ENCODE results near the gene ICAM4.

Gene ICAM4

DNA sequence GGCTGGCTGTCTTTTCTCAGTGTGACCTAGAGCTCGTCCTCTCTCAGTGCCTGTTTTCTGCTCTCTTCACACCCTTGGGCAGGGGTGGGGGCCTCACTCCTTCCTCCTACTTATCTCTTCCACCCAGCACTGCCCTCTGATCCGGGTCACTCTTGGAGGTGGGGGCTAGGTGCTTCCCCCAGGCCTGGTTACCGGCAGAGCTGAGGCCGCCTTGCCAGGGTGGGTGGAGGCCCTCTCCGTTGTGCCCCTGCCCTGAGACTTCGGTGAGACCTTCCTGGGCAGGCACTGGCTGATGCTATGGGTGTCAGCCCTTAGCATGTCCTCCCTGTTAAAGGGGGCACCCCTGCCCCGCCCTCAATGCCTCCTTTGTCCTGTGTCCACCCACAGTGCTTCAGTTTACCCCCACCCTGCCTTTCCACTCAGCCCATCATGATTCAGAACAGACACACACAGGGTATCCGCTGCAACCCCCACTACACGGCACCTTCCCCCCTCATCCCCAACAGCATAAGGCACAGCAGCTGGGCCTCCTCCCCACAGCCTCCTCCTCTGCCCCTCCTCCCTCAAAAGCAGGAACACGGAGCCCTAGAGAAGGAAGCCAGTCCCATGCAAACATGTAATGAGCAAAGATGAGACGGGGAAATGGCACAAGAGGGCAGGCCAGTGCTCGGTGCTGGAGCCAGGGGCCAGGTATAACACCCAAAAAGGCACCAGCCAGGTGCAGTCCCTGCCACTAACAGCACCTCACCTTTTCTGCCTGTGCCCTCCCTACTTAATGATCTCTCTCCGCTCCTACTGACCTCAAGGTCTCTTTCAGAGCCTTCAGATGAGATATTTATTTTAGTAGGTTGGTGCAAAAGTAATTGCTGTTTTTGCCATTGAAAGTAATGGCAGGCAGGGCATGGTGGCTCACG, 13.0 kb downstream of the ICAM4 start:
- Histone ChIP-seq H3K36me3 (ENCODE audit: control insufficient read depth, low read length) (no peaks in the 10 kb centered on the region), H3K4me3 (ENCODE audit: low read length) (no peak overlapping the region), H3K9me2 (replicated peaks; ENCODE audit: control insufficient read depth, low read length) (no peaks in the 10 kb centered on the region), H3K9me3 (ENCODE audit: control insufficient read depth, insufficient read depth, low read length) (no peaks in the 10 kb centered on the region), H3K79me2 (ENCODE audit: control insufficient read depth, low read length) (no peaks in the 10 kb centered on the region), H3K4me2 (ENCODE audit: low read length) (no peak overlapping the region), H3K27me3 (ENCODE audit: control insufficient read depth, low read length) (no peaks in the 10 kb centered on the region; the same call in 1 of the 2 replicates), H3F3A (ENCODE audit: control insufficient read depth, insufficient read depth) (no peaks in the 10 kb centered on the region), H3K4me1 (ENCODE audit: control insufficient read depth, low read length) (peaks cover 19% of the 10 kb centered on the region), H3K27ac (ENCODE audit: low read depth, low read length) (no peak overlapping the region), H4K20me1 (ENCODE audit: control insufficient read depth, insufficient read depth, low read depth, low read length) (no peaks in the 10 kb centered on the region)
- no peak for TF ChIP-seq EZH2phosphoT487 (IDR thresholded peaks at IDR 0.05; ENCODE audit: borderline replicate concordance, low read length)
- TF ChIP-seq, protein P1, sequence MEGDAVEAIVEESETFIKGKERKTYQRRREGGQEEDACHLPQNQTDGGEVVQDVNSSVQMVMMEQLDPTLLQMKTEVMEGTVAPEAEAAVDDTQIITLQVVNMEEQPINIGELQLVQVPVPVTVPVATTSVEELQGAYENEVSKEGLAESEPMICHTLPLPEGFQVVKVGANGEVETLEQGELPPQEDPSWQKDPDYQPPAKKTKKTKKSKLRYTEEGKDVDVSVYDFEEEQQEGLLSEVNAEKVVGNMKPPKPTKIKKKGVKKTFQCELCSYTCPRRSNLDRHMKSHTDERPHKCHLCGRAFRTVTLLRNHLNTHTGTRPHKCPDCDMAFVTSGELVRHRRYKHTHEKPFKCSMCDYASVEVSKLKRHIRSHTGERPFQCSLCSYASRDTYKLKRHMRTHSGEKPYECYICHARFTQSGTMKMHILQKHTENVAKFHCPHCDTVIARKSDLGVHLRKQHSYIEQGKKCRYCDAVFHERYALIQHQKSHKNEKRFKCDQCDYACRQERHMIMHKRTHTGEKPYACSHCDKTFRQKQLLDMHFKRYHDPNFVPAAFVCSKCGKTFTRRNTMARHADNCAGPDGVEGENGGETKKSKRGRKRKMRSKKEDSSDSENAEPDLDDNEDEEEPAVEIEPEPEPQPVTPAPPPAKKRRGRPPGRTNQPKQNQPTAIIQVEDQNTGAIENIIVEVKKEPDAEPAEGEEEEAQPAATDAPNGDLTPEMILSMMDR (IDR thresholded peaks at IDR 0.05; ENCODE audit: low read depth, low read length, poor library complexity, severe bottlenecking) = no peak

DNA sequence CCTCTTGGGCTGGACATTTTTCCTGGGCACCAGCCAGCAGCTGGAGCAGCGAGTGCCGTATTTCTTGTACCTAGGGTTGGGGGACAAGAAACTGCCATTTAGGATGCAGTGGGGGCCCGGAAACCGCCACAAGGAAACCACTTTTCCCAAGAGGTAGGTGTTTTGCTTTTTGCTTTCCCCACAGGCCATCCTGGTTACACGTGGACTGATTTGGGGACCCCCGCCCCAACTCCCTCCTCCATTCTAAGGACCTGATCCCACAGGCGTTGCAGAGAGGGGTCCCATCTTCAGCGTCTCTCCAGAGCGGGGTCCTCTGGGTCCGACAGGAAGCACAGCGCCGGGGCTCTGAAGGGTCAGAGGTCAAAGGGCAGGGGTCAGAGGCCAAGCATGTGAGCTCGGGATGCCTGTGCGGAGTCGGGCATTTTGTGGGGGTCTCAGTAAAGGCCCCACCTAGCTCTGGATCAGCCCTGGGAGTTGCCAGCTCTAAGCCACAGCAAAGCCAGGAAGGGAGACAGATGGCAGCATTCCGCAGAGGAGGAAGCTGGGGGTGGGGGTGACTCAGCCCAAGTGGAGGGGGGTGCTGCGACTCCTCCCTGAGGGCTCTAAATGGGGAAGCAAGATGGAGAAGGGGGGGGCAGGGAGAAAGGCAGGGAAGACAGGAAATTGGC, 18.5 kb downstream of the ICAM4 start:
- H3K4me3 ChIP-seq (ENCODE audit: low read length) = no peak overlapping the region
- no peaks in the 10 kb centered on the region for H3K9me3 ChIP-seq (ENCODE audit: control insufficient read depth, insufficient read depth, low read length)
- H3K4me1 ChIP-seq (ENCODE audit: control insufficient read depth, low read length) = no peaks in the 10 kb centered on the region
- H3K79me2 ChIP-seq (ENCODE audit: control insufficient read depth, low read length) = no peaks in the 10 kb centered on the region
- H3K36me3 ChIP-seq (ENCODE audit: control insufficient read depth, low read length) = peaks cover 3% of the 10 kb centered on the region; the same call in 1 of the 2 replicates
- no peaks in the 10 kb centered on the region for H3K9me2 ChIP-seq (replicated peaks; ENCODE audit: control insufficient read depth, low read length)
- TF ChIP-seq EZH2phosphoT487 (IDR thresholded peaks at IDR 0.05; ENCODE audit: borderline replicate concordance, low read length) = no peak
- TF ChIP-seq, protein P1 (IDR thresholded peaks at IDR 0.05; ENCODE audit: low read depth, low read length, poor library complexity, severe bottlenecking) = no peak
- H3K4me2 ChIP-seq (ENCODE audit: low read length) = no peak overlapping the region
- H3F3A ChIP-seq (ENCODE audit: control insufficient read depth, insufficient read depth) = no peaks in the 10 kb centered on the region
- H3K27me3 ChIP-seq (ENCODE audit: control insufficient read depth, low read length) = no peaks in the 10 kb centered on the region
- no peaks in the 10 kb centered on the region for H4K20me1 ChIP-seq (ENCODE audit: control insufficient read depth, insufficient read depth, low read depth, low read length)
- no peak overlapping the region for H3K27ac ChIP-seq (ENCODE audit: low read depth, low read length)

DNA sequence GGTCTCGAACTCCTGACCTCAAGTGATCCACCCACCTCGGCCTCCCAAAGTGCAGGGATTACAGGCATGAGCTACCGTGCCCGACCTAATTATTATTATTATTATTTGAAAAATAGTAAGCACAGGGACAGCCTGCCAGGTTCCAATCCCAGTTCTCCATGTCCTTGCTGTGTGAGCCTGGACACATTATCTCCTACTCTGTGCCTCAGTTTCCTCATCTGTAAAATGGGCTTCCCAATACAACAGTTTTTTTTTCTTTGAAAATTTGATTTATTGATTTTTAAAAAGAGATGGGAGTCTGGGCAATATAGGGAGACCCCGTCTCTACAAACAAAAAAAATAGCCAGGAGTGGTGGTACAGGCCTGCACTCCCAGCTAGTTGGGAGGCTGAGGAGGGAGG, 19.6 kb downstream of the ICAM4 start:
- Histone ChIP-seq H3K4me2 (ENCODE audit: low read length) (no peak overlapping the region), H3F3A (ENCODE audit: control insufficient read depth, insufficient read depth) (no peaks in the 10 kb centered on the region), H3K27me3 (ENCODE audit: control insufficient read depth, low read length) (no peaks in the 10 kb centered on the region), H3K9me3 (ENCODE audit: control insufficient read depth, insufficient read depth, low read length) (no peaks in the 10 kb centered on the region), H4K20me1 (ENCODE audit: control insufficient read depth, insufficient read depth, low read depth, low read length) (no peaks in the 10 kb centered on the region), H3K79me2 (ENCODE audit: control insufficient read depth, low read length) (no peaks in the 10 kb centered on the region), H3K4me1 (ENCODE audit: control insufficient read depth, low read length) (no peaks in the 10 kb centered on the region), H3K4me3 (ENCODE audit: low read length) (no peak overlapping the region), H3K27ac (ENCODE audit: low read depth, low read length) (no peak overlapping the region), H3K36me3 (ENCODE audit: control insufficient read depth, low read length) (peaks cover 4% of the 10 kb centered on the region; the same call in 1 of the 2 replicates), H3K9me2 (replicated peaks; ENCODE audit: control insufficient read depth, low read length) (no peaks in the 10 kb centered on the region)
- TF ChIP-seq, protein P1 (IDR thresholded peaks at IDR 0.05; ENCODE audit: low read depth, low read length, poor library complexity, severe bottlenecking) = no peak
- TF ChIP-seq EZH2phosphoT487 (IDR thresholded peaks at IDR 0.05; ENCODE audit: borderline replicate concordance, low read length) = no peak

All from DOHH2 (cell line).